GM12892 (cell line): ENCODE results near the gene WFDC1. TPM values are rescaled to one million over a fixed set of nuclear protein-coding genes. Genes with fewer than 3 reads are reported as not detected.

ENCODE experiments used
- DNase-seq: peaks from one replicate; pipeline ENCODE4 v3.0.0; 2011; ENCODE audit not compliant: insufficient read length
- FAIRE-seq: peaks from 2 replicates; lab custom pipeline; 2011; peaks lifted over from hg19 to GRCh38; lab: Jason Lieb, UNC
- POLR2A ChIP-seq: IDR thresholded peaks from 2 replicates; pipeline ENCODE4 v1.6.1; 2011; ENCODE audit warnings: low read depth, low read length, control low read depth
- POLR2AphosphoS5 ChIP-seq: IDR thresholded peaks from 2 replicates; pipeline ENCODE4 v1.6.1; 2011; ENCODE audit warnings: low read depth, low read length, control low read depth
- TAF1 ChIP-seq: IDR thresholded peaks from 2 replicates; pipeline ENCODE4 v1.6.1; 2011; ENCODE audit warnings: low read depth, mild to moderate bottlenecking, control low read depth, low read length, borderline replicate concordance
- polyA plus RNA-seq: library from polyadenylated mRNA; unstranded; fragments of >200 nt; gene quantifications from one replicate; pipeline ENCODE4 v1.2.1, GENCODE V29; 2012; ENCODE audit warnings: missing spikeins, inconsistent platforms; ENCODE audit not compliant: missing spikeins

WFDC1 gene, protein sequence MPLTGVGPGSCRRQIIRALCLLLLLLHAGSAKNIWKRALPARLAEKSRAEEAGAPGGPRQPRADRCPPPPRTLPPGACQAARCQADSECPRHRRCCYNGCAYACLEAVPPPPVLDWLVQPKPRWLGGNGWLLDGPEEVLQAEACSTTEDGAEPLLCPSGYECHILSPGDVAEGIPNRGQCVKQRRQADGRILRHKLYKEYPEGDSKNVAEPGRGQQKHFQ
- polyA plus RNA-seq = not detected

DNA sequence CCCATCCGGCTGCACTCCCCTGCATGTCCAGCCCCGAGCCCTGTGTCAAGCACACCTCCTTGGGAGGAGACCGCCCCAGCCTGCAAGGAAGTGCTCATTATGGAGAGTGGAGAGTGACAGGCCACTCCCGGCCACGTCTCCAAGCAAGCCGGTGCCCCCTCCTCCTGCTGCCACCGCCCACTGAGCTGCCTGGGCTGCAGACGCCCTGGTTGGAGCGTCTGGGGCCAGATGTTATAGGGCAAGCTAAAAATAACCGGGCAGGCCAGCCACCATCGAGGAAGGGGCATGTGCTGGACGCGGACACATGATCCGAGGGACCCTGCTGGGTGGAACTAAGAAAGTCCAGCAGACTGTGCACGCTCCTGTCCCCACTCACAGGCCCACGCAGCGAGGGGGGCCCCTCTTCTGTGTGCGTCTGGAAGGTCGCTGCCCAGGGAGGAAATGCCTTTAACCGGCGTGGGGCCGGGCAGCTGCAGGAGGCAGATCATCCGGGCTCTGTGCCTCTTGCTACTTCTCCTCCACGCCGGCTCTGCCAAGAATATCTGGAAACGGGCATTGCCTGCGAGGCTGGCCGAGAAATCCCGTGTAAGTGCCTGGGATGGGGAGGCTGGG is at the start of gene WFDC1:
WFDC1 (plus strand) TSS at position 348 of the 612 bp plus-strand sequence; CDS start at position 442, 94 bp downstream.
- no peak for FAIRE-seq
- no peak for TF ChIP-seq POLR2A
- TF ChIP-seq POLR2AphosphoS5 = no peak
- no peak for TF ChIP-seq TAF1
- no peak for DNase-seq

GRCh38 chr16:84245956-84246678 is 48.6 kb upstream of the WFDC1 start:
- TF ChIP-seq POLR2A (no peak), TAF1 (no peak), POLR2AphosphoS5 (no peak)
- DNase-seq (no peak), FAIRE-seq (no peak)

GRCh38 chr16:84246679-84247077 is 48.0 kb upstream of the WFDC1 start:
- TF ChIP-seq POLR2A = no peak
- TF ChIP-seq POLR2AphosphoS5 = no peak
- TF ChIP-seq TAF1 = no peak
- FAIRE-seq = no peak
- no peak for DNase-seq

DNA sequence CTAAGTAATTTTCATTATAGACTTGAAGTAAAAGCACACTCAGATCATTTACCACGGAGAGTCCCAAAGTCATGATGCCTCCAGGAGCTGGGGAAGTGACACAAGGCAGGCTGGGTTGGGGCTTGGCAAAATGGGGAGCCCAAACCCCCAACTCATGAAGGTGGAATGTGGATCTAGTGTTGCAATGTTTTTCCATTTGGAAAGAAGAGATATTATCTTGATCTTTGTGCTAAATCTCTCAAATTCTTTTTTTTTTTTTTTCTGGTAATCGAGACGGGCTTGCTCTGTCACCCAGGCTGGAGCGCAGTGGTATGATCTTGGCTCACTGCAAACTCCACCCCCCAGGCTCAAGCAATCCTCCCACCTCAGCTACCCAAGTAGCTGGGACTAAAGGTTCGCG is 47.3 kb upstream of the WFDC1 start:
- no peak for TF ChIP-seq TAF1
- TF ChIP-seq POLR2AphosphoS5 = no peak
- TF ChIP-seq POLR2A = no peak
- DNase-seq (no peak), FAIRE-seq (no peak)

DNA sequence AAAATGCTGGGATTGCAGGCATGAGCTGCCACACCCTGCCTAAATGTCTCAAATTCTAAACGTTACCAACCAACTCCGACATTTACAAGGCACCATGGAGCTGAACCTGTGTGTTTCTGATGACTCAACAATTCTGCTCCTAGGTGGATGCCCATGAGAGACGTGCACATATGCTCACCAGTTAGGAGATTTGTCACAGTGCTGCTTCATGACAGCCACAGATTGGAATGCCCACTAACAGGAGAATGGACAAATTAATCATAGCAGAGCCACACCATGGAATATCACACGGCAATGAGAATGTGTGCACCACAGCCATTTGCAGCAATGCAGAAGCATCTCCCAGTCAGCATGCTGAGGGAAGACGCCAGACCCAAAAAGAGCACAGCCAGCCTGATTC is 46.8 kb upstream of the WFDC1 start:
- TF ChIP-seq POLR2AphosphoS5 (no peak), TAF1 (no peak), POLR2A (no peak)
- FAIRE-seq = no peak
- no peak for DNase-seq

GRCh38 chr16:84252184-84252583 is 42.5 kb upstream of the WFDC1 start:
- DNase-seq (no peak), FAIRE-seq (no peak)
- no peak for TF ChIP-seq POLR2A
- no peak for TF ChIP-seq TAF1
- no peak for TF ChIP-seq POLR2AphosphoS5

GRCh38 chr16:84253173-84253572 is 41.5 kb upstream of the WFDC1 start:
- DNase-seq = no peak
- no peak for FAIRE-seq

GRCh38 chr16:84254062-84254461 is 40.6 kb upstream of the WFDC1 start:
- DNase-seq (no peak), FAIRE-seq (no peak)
- no peak for TF ChIP-seq TAF1

More at GRCh38 chr16:84253173-84253572, 41.5 kb upstream of the WFDC1 start:
- TF ChIP-seq POLR2AphosphoS5 (no peak), POLR2A (no peak), TAF1 (no peak)

GRCh38 chr16:84255050-84255810 is 39.4 kb upstream of the WFDC1 start:
- DNase-seq (no peak), FAIRE-seq (no peak)
- TF ChIP-seq TAF1 = no peak
- TF ChIP-seq POLR2A = no peak
- TF ChIP-seq POLR2AphosphoS5 = no peak

- no peak for DNase-seq
- TF ChIP-seq POLR2A = no peak
- no peak for TF ChIP-seq POLR2AphosphoS5
- TF ChIP-seq TAF1 = no peak
- no peak for FAIRE-seq
Measured at GRCh38 chr16:84258266-84258665, 36.4 kb upstream of the WFDC1 start.

GRCh38 chr16:84259691-84260090 is 35.0 kb upstream of the WFDC1 start:
- TF ChIP-seq POLR2AphosphoS5 = no peak
- TF ChIP-seq TAF1 = no peak
- TF ChIP-seq POLR2A = no peak
- no peak for FAIRE-seq
- DNase-seq = no peak

- DNase-seq (no peak), FAIRE-seq (no peak)
- TF ChIP-seq POLR2AphosphoS5 = no peak
- no peak for TF ChIP-seq TAF1
- no peak for TF ChIP-seq POLR2A
Measured at GRCh38 chr16:84260766-84261554, 33.7 kb upstream of the WFDC1 start.
